Cardiac fibroblast (primary cell): Measurements from ENCODE around the gene HSPA12A.

ENCODE experiments used
- DNase-seq, 2 donors: peaks; one replicate each; pipeline versions ENCODE4 v3.0.0 to v3.0.0-alpha.2; 2010; ENCODE audit warnings: low read depth in 2 of 2
- H3K4me3 ChIP-seq, 2 donors: replicated peaks in 1 of 2; 1 replicate in 1 of 2; 2 replicates in 1 of 2; pipeline ENCODE4 v1.5.1; 2011; ENCODE audit warnings: low read depth in 2 of 2, low read length in 2 of 2, mild to moderate bottlenecking in 2 of 2, moderate library complexity in 1 of 2
- CTCF ChIP-seq: IDR thresholded peaks from one replicate; pipeline ENCODE4 v1.5.1; 2011; ENCODE audit warnings: low read depth, mild to moderate bottlenecking, low read length, inconsistent platforms

HSPA12A gene

GRCh38 chr10:116694243-116694926, 48.0 kb downstream of the HSPA12A start:
- TF ChIP-seq CTCF: no peak
- no peak overlapping the region for H3K4me3 ChIP-seq
- DNase-seq: no peak

GRCh38 chr10:116692225-116692624, 50.1 kb downstream of the HSPA12A start:
- DNase-seq: no peak
- no peak for TF ChIP-seq CTCF
- H3K4me3 ChIP-seq: no peak overlapping the region

- DNase-seq: no peak
- no peak for TF ChIP-seq CTCF
- H3K4me3 ChIP-seq: no peak overlapping the region
These were observed 50.7 kb downstream of the HSPA12A start for GRCh38 chr10:116691635-116692034.

- peak; percentile 30 to 57 for DNase-seq
- peak; percentile 49 for TF ChIP-seq CTCF
- H3K4me3 ChIP-seq: no peak overlapping the region
These were observed 51.7 kb downstream of the HSPA12A start for GRCh38 chr10:116690356-116691322.

GRCh38 chr10:116689744-116690143, 52.6 kb downstream of the HSPA12A start:
- TF ChIP-seq CTCF: no peak

GRCh38 chr10:116688741-116689495, 53.4 kb downstream of the HSPA12A start:
- peak overlapping the region in 1 of 2 donors; percentile 11 for H3K4me3 ChIP-seq
- DNase-seq: no peak
- no peak for TF ChIP-seq CTCF

More at GRCh38 chr10:116689744-116690143, 52.6 kb downstream of the HSPA12A start:
- no peak overlapping the region for H3K4me3 ChIP-seq
- no peak for DNase-seq
